ENCODE data around the gene RNF123. TPM values are rescaled to one million over a fixed set of nuclear protein-coding genes. Genes with fewer than 3 reads are reported as not detected.
"Not testable (repeated sequence)": the region's sequence is repeated elsewhere in the genome, so short reads cannot be mapped to it uniquely, and the experiment has no call there.

The RNF123 gene
- total RNA-seq, 1 donor from 2014 or later, result 19.4 TPM

DNA sequence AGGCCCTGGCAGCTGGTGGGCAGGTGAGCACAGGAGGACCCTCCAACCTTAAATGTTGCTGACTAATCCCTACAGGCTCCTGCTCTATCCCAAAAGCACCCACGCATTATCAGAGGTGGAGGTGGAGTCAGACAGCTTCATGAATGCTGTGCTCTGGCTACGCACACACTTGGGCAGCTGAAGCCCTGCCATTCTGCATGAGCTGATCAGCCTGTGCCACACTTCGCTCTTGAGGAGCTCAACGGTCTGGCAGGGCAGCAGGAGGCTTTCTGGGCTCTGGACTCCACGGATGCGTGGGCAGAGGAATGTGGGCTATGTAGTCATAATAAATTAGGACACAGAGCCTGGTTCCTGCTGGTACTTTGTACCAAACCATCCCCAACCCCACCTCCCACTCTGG is 6.2 kb upstream of the RNF123 start:
- ATAC-seq, result no peak

- ATAC-seq, result not testable (repeated sequence)
These were observed 4.9 kb upstream of the RNF123 start for GRCh38 chr3:49684453-49684852.

DNA sequence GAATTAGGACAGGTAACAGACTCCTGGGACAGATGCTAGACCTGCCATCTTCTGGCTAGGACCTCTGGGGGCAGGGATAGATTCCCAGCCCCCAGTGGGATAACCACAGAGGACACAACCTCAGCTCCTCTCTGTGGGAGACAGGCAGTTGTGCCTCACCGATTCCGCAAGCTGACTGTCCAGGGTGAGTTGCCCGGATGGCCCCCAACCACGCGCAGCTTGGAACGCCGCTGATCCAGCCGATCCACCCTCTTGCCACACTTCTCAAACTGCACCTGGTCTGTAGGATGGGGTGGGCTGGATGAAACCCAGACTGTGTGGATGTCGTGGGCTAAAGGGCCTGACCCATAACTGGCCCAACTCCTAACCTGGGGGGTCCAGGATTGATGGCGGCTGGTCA is 4.3 kb upstream of the RNF123 start:
- ATAC-seq, result not testable (repeated sequence)

DNA sequence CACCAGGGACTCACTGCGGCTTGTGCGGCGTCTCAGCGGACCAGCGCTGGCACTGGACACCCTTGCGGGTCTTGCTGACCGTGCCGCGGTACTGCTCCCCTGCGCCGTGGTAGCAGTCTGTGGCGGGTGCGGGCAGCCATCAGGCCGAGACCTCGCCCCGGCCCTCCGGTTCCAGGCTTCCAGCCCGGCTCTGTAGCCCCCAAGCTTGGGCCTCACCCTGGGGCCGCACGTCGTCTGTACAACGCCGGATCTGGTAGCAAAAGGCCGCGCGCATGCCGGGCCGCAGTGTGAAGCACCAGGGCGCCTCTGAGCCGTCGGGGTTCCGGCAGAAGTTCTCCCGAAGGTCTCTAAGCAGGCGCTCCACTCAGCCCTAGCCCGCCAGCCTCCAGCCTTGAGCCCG is 3.5 kb upstream of the RNF123 start:
- ATAC-seq, result not testable (repeated sequence)

- ATAC-seq, result peak; percentile 38
These were observed 3.0 kb upstream of the RNF123 start for GRCh38 chr3:49686346-49686745.

DNA sequence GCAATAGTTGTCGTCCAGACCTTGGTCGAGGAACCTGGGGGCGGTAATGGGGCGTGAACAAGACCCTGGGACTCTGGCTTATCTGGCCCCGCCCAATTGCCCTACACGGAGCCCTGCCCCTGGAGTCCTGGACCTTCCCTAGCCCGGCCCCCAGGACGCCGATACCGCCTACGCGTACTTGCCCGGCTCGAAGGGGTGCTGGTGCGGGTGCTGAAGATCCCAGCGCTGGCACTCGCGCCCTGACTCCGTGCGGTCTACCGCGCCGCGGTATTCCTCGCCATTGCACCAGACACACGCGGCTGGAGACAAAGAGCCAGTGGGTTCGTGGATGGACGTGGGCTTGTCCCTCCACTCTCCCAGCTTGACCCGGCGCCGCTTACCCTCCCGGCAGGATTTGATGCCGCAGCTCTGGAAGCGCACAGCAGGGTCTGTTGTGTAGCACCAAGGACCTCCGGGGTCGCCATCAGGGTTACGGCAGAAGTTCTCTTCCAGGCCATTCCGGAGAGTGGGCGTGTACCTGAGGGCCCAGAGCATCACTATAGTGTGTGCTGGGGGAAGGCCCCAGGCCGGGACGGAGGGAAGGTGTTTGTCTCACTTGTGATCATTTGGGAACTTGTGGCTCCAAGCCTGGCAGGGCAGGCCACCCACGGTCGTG is 2.5 kb upstream of the RNF123 start:
- ATAC-seq, result peak; percentile 35

- ATAC-seq, result not testable (repeated sequence)
These were observed 1.9 kb upstream of the RNF123 start for GRCh38 chr3:49687424-49687795.

GRCh38 chr3:49688338-49689045 is 865 bp upstream of the RNF123 start:
- ATAC-seq, result not testable (repeated sequence)

DNA sequence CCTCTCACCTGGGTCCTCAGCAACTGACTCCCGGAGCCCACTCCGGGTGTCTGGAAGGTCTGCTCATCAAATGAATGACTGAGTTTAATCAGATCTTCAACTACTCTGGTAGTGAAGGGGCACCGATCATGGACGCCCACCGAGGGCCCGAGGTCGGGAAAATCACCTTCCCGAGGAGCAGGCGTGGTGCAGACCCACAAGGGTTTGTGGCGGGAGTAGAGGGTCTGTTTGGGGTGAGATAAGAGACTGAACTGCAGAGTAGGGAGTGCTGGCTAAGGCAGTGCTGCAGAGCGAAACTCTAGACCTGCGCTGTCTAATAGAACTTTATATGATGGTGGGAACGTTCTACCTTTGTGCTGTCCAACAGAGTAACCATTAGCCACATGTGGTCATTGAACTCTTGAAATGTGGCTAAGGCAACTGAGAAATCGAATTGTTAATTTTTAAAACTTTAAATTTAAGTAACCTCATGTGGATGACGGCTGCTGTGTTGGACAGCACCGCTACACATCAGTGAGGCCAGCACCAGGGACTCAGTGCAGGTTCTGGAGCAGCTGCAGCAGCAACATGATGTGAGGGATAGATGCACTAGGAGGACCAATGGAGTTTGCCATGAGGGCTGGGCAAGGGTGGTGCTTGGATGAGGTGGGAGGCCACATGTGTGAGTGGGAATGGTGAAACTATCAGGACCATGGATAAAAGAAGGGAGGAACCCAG is 709 bp downstream of the RNF123 start:
- not testable (repeated sequence) for ATAC-seq

GRCh38 chr3:49690856-49691255 is 1.5 kb downstream of the RNF123 start:
- ATAC-seq, result not testable (repeated sequence)

- ATAC-seq, result not testable (repeated sequence)
These were observed 2.1 kb downstream of the RNF123 start for GRCh38 chr3:49691481-49691880.

- ATAC-seq, result not testable (repeated sequence)
These were observed 5.2 kb downstream of the RNF123 start for GRCh38 chr3:49694409-49695070.

DNA sequence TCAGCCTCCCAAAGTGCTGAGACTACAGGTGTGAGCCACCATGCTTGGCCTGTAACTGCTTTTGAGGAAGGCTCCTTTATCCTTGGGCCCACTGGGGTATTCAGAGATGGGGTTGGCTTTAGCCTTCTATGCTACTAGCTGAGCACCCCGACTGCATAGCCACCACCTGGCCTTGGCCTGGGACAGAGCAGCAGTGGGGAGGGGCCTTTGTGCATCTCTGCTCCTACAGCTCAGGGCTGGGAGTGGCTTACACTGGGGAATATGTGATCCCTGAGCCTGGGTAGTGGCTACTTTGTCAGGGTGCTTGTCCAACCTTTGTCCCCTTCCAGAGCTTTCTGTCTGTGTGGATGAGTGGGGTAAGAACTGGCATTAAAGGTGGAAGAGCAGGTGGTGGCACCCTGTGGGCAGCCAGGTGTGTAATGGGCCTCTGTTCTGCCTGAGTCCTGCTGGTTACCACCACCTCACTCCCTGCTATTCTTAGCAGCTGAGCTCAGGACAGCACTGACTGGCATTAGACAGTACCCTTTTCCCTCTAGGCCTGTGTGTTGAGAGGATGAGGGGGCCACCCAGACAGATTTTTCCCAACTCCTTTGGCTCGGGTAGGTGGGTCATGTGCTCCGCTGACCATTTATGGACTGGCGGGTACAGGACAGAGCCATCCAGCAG is 6.1 kb downstream of the RNF123 start:
- ATAC-seq, result not testable (repeated sequence)

DNA sequence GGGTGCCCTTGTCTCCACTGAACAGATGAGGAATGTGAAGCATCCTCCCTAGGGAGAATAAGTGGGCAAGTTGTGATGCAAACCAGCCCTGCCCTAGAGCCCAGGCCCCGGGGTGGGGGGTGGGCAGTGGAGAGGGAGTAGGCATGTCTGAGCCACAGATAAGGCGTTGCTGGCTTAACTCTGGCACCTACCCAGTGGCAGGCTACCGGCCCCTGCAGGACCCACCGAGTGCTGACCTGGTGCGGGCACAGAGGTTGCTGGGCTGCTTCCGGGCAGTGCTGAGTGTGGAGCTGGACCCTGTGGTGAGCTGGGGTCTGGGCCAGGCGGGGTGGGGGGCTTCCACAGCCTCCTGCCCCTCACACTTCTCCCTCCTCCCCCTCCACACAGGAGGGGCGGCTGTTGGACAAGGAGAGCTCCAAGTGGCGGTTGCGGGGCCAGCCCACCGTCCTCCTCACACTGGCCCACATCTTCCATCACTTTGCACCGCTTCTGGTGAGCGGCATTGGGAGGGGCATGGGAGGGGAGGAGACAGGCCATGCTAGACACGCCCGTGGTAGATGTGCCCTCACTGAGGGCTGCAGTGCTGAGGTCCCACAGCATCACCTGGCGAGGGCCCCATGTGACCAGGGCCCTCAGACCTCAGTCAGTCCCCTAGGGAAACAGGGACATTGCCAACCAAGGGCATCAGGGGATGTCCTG is 10.1 kb downstream of the RNF123 start:
- ATAC-seq, result no peak

DNA sequence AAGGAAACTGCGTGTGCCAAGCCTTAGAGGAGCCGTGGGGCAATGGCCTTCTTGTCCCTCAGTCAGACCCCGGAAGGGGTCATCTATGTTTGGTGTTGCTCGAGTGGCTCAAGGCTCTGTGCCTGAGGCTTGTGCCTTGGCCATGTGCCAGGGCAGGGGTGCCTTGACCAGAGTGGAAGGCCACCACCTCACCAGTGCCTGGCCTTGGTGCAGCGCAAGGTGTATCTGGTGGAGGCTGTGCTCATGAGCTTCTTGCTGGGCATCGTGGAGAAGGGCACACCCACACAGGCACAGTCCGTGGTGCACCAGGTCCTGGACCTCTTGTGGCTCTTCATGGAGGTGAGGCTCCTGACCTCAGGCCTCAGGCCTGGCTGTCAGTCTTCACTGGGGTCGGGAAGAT is 10.7 kb downstream of the RNF123 start:
- ATAC-seq, result no peak

DNA sequence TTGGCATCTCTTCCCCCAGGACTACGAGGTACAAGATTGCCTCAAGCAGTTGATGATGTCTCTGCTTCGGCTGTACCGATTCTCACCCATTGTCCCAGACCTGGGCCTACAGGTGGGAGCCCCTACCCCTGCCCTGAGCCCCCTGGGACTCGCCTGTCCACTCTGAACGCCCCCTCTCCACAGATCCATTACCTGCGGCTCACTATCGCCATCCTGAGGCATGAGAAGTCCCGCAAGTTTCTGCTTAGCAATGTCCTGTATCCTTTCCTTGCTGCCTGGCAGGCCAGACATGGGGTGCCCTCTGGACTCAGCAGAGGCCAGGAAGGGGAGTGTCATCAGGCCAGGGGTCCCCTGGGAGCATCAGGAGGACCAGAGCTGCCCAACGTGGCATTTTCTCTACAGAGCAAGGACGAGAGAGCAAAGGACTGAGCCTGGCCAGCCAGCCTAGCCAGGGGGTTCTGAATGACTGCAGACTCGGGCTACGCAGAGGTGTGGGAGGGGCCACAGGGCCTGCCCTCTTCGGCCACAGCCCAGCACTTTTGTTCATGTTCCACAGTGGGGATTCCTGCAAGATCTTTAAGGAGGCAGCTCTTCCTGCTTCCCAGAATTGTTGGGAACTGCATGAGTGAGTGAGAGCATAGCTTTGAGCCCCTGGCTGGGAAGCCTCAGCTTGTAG is 11.2 kb downstream of the RNF123 start:
- ATAC-seq, result no peak

GRCh38 chr3:49701388-49702077 is 12.2 kb downstream of the RNF123 start:
- ATAC-seq, result no peak

DNA sequence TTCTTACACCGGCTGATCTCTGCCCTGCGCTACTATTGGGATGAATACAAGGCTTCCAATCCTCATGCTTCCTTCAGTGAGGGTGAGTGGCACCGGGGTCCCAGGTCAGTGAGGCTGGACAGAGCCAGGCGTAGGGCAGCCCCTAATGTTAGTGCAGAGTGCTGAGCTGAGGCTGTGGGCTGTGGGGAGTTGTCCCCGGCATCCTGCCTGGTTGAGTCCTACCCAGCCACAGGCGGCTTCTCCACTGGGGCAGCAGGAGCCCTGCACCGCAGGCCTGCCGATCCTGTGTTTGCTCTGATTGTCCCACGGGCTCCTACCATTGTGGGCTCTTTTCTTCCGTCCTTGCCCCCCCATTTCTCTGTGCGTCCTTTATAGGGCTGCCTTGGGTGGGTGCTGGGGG is 13.3 kb downstream of the RNF123 start:
- ATAC-seq, result no peak

GRCh38 chr3:49703443-49703927 is 14.1 kb downstream of the RNF123 start:
- peak; percentile 86 for ATAC-seq

- ATAC-seq, result no peak
These were observed 14.6 kb downstream of the RNF123 start for GRCh38 chr3:49703956-49704355.

All from esophagus mucosa (tissue), 1 donor.